Stromal cell of bone marrow (primary cell): ENCODE data around the gene DOC2A.
A peak's percentile ranks its signal among the peaks of the same experiment; 100 is the strongest.
"Not testable (repeated sequence)": the region's sequence is repeated elsewhere in the genome, so short reads cannot be mapped to it uniquely, and the experiment has no call there.

Experiments used
- DNase-seq: peaks from one replicate; pipeline ENCODE4 v3.0.0-alpha.2; 2012; ENCODE audit warnings: low read depth

Gene DOC2A

DNA sequence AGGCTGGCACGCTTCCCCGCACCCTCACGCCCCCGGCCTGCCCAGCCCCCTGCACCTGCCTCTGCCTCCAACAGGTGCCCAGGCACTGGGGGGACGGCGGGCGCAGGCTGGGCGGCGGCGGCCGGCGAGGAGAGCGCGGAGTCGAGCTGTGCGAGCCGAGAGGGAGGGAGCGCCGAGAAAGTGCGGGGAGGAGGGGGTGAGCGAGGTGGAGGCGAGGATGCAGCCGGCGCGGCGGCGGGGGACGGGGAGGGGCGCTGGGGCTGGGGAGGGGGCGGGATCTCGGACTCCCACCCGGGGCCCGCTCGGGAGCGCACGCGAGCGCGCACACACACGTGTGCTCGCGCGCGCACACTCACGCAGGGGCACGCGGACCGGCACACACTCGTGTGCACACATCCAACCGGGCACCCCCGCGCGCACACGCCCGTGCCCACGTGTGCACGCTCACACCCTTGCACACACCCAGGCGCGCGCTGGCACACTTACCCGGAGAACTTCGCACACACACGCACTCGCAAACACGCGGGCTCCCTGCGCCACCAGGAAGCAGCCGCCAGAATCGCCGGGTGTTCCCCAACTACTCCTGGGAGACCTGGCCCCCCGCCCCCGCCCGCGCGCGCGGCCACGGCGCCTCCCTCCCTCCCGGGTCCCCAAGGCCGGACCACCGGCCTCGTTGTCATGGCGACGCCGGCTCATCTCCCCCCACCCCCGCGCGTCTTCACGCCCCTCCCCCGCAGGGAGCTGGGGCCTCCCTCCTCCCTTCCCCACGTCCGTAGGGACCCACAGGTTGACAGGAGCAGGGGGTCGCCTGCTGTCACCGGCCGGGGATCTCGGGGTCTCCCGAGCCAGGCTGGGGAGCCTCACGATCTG, at the start of gene DOC2A:
TSS of gene DOC2A (minus strand) at position 184 of the 870 bp plus-strand sequence. CDS start 805 bp downstream, outside the sequence.
- DNase-seq = no peak

DNA sequence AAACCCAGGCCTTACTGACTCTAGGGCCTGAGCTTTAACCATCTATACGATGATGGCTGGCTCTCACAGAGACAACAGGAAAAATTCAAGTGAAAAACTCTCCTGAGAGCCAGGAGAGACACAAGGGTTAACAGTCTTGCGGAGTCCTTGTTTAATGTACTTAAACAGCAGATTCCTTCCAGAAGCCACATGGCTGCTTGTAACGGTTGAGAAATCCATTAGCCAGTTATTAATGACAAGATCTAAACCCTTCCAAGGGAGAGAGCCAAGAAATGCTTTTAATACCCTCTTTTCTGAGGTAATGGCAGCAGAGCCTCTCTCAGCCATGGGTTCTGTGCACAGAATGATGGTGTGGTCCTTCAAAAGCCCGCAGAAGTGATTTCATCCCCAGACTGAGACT, 49.5 kb upstream of the DOC2A start:
- no peak for DNase-seq

DNA sequence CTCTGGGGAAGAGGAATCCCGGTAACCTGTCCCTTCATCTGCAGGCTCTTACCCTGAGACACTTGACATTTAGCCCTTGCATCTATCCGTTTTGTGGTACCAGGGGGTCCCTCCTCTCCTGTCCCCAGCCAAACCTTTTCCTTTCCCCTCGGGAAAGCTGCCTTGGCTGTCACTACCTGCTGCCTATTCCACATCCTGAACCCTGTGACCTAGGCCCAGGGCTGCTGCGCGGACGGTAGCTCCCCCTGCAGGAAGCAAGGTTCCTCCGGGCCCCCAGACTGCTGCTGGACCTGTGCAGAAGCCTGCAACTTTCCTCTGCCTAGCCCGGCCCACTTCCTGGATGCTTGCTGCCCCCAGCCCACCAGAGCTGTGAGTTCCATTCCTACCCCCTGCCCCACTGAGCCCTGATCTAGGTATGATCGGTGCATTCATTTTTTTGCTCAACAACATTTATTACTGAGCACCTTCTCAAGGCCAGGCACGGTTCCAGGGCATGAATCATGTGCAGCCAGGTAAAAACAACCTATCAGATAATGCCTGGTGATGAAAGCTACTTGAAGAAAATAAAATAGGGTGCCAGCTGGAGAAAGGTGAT, 44.2 kb upstream of the DOC2A start:
- no peak for DNase-seq

DNA sequence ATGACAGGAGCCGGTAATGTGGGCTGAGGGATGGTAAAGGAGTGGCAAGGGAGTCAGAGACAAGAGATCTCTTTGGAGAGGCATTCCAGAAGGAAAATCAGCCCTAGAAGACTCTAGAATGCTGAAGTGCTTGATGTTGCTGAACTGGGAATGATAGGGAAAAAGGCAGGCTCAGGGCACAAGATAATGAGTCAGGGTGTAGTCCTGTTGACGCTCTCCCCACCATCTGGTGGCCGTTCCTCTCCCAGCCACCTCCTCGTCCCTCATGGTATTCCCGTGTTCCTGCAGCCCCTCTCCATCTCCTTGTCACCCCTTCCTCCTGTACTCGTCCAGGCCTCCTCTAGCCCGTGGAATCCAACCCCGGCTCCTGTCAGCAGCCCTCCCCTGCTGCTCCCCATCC, 43.6 kb upstream of the DOC2A start:
- no peak for DNase-seq

DNA sequence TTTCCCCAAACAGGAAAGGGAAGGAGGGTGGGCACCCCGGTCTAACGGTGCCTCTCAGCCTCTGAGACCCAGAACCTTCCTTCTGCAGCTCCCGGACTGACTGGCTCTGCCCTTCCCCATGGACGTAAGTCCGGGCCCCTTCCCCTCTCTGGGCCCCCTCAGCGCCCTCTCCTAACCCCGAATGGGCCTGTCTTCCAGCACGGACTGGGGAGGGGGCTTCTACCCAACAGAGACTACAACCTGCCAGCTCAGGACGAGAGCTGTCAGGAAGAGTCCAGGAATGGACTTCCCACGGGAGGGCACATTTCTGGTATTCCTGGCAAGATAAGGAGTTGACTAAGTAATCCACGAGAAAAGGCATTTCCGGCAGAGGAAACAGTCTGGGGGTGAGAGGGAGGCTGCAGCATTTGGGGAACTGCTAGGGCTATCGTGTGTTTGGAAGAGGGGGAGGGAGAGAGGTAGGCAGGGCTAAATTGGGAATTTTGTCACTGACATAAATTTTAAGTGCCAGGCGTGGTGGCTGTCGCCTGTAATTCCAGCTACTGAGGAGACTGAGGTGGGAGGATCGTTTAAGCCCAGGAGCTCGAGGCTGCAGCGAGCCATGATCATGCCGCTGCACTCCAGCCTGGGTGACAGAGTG, 42.7 kb upstream of the DOC2A start:
- DNase-seq = no peak

DNA sequence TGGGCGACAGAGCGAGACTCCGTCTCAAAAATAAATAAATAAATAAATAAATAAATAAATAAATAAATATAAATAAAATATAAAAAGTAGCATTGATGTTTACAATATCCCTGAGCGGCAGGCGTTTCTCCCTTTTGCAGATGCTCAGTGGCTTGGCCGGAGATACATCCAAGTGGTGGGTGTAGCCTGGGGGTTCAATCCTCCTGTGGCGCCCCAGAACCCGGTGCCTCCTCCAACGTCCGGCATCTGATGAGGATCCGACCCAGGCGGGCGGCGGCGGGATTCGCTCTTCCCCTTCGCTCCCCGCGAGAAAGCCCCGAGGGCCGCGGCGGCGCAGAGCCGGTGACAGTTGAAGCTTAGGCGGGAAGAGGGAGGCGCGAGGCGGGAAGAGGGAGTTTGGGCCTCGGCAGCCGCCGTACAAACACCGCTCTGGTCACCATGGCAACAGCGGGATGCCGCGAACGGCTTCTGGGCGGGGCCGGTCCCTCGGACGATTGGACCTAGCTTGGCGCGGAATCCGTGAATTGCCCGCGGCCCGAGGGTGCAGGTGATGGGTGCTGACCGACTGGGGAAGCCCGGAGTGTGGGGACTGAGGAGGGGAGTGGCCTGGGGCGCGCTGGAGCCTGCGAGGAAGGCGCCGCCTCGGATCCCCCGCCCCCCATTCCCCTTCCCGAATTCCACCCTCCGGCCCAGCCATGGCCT, 42.0 kb upstream of the DOC2A start:
- peak; percentile 79 for DNase-seq

DNA sequence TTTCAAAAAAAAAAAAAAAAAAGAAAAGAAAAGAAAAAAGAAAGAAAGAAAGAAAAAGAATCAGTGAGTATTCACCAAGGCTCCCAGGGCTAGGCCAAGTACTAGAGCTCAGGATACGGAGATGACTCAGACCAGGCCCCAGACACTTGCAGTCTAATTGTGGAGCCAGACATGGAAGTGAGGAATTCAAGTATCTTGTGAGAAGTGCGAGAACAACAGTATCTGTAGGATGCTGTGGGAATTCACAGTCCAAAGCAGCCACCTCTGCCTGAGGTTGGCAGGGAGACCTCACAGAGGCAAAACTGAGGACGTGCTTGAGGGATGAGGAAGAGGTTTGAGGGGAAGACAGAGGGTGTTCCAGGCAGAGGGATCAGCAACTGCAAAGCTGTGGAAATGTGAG, 40.7 kb upstream of the DOC2A start:
- DNase-seq = no peak

DNA sequence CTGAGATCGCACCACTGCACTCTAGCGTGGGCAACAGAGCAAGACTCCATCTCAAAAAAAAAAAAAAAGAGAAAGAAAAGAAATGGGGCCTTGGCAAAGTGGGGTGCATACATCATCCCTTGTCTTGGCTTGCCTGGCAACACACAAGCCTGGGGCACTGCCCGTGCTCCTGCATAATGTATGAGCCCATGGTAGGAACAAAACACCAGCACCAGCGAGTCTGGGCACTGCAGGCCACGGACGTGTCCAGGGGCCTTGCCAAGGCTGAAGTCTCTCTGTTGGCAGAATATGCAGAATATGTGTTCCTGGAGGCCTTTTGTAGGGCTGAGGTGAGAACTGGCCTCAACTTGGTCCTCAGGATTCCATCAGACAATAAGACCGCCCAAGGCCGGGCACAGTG, 39.0 kb upstream of the DOC2A start:
- no peak for DNase-seq

DNA sequence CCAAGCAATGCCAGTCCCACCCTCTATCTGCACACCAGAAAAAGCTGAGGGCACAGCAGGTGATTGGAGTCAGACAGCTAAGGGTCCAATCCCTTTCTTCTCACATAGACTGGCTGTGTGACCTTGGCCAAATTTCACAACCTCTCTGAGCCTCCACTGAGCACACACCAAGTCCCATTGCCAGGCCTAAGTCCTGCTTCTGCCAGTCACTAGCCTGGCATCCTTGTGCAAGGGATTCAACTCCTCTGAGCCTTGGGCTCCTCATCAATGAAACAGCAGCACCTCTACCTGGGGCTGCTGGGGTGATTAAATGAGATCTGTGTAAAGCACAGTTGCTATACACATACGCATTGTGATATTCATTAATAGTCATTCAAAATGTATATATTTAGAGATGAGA, 35.8 kb upstream of the DOC2A start:
- DNase-seq = no peak

DNA sequence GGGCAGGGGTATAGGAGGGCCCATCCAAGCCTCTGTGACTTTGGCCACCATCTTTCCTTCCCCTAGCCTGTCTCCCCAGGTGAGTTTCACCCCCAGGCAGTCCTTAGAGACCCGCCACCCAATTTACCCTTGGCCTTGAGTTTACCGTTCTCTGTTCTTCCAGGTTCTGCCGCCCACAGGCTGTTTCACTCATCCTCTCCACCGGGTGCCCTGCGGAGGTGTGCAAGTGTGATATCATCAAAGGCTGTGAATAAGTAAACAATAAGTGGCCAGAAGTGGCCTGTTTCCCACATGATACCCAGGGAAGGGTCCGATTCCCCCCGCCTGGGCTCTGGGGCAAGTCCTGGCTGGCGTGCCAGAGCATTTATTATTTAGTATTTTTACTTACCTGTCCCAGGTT, 35.4 kb upstream of the DOC2A start:
- no peak for DNase-seq

DNA sequence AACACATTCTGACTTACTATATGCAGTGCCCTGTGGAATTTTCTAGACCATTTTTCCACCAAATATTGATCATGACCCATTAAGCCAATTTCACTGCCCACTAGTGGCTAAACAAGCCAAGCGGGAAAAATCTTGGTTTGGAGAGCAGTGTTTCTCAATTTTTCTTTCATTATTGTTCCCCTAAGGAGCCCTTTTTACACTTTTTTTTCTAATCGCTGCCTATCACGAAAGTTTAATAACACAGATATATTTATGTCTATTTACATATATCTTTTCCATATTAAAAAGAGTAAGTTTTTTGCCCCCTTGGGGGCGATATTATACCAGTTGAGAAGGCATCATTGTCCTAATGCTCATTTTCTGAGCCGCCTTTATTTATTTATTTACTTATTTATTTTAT, 31.0 kb upstream of the DOC2A start:
- DNase-seq = no peak

DNA sequence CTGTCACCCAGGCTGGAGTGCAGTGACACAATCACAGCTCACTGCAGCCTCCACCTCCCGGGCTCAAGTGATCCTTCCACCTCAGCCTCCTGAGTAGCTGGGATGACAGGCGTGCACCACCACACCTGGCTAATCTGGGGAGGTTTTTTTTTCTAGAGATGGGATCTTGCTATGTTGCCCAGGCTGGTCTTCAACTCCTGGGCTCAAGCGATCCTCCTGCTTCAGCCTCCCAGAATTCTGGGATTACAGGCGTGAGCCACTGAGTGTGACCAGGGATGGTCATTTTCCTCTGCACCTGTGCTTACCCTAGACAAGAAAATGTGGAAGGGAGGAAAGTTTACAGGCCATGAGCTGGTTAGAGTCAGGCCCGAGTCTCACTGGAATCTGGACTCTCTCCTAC, 29.9 kb upstream of the DOC2A start:
- not testable (repeated sequence) for DNase-seq

DNA sequence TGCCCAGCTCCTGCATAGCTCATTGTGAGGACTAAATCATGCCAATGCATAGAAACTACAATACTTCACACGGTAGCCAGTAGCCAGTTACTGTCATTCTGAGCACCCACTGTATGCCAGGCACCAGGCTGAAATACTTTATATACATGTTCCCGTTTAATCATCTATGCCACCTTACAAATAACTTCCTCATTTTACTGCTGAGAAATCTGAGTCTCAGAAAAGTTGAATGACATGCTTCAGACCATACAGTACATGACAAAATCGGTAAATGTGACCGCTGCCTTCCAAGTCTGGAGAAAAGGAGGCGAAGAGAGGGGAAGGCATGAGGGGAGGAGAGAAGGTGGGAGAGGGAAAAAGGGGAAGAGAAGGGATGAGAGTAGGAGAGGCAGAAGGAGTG, 29.4 kb upstream of the DOC2A start:
- no peak for DNase-seq

DNA sequence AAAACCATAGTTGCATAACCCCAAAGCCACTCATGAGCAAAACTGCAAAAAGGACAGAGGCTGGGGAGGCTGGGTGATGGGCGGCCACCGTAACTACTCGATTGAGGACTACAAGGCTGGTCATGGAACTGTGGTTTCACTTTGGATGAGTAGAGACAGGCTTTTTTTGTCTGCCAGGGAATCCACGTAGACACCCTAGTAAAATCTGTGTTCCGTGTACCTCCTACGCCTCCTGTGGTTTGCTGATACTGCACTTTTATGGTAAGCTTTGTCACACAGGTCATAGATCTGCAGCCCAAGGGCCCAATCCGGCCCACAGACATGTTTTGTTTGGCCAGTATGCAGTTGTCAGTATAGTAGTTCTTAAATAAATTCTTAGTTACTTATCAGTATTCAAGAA, 22.4 kb upstream of the DOC2A start:
- no peak for DNase-seq

DNA sequence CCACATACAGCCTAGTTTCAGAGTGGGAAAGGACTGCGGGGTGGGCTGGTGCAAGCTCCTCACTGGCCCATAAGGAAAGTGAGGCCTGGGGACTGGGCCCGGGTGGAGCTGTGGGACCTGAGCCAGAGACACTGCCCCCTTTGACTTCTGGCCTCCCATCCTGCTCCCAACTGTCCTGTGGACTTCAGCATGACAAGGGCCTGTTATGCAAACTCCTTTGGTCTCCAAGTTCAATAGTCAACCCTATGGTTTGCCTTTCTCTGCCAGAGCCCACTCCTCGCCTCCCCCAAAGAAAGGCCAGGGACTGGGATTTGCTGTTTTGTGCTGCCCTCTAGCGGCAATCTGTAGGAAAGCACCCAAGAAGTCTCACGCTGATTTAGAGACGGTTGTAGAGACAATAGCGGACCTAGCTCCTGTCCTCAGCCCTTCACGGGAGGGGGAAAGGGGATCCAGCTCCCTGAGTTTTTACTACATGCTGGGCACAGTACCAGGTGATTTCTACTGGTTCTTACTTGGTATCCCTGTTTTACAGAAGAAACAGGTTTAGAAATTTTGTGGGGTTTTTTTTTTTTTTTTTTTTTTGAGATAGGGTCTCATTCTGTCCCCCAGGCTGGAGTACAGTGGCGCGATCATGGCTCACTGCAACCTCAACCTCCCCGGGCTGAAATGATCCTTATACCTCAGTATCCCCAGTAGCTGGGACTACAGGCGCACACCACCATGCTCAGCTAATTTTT, 21.4 kb upstream of the DOC2A start:
- no peak for DNase-seq

DNA sequence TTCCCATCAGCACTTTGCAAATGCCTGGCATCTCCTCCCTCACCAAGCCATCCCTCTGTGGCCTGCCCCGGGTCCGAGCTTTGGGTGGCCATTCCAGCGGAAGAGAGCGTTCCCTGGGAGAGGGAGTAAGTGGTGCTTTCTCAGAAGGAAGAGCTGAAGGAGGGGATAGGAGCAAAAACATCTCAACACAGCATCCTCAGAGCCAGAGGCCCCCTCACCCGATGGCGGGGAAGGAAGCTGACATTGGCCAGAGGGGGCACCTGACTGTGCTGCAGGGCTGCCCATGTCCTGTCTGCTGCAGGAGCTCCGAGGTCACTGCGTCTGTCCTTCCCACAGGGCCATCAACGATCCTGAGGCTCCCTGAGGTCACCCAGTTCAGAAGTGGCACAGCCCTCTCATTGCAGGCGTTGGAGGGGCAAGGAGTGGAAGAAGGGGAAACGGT, 20.7 kb upstream of the DOC2A start:
- DNase-seq = no peak

DNA sequence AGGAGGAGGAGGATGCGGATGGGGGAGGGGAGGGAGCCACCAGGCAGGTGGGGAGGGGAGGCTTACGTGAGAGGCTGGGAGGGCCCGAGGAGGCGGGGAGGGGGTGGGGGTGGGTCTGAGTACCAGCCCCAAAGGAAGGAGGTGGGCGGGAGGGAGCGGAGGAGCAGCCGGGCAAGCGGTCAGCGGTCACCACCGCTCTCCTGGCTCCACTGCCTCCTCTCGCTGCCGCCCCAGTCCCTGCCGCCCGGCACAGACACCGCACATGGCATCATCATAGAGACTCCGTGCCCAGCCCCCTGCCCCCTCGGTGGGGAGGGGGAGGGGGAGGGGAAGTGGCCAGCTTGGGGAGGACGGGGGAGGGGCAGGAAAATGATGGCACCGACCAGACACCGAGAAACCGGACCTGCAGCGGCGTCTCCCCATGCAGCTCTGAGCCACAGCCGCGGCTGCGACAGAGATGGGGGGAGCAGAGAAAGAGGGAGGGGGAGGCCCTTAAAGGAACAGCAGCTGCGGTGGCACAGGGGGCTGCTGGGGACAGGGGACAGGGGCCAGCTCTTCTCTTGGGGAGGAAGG, 20.1 kb upstream of the DOC2A start, which contains the start of gene TLCD3B:
TSS of gene TLCD3B (minus strand) at position 431 of the 573 bp plus-strand sequence. CDS start 744 bp downstream, outside the sequence.
- DNase-seq = no peak

DNA sequence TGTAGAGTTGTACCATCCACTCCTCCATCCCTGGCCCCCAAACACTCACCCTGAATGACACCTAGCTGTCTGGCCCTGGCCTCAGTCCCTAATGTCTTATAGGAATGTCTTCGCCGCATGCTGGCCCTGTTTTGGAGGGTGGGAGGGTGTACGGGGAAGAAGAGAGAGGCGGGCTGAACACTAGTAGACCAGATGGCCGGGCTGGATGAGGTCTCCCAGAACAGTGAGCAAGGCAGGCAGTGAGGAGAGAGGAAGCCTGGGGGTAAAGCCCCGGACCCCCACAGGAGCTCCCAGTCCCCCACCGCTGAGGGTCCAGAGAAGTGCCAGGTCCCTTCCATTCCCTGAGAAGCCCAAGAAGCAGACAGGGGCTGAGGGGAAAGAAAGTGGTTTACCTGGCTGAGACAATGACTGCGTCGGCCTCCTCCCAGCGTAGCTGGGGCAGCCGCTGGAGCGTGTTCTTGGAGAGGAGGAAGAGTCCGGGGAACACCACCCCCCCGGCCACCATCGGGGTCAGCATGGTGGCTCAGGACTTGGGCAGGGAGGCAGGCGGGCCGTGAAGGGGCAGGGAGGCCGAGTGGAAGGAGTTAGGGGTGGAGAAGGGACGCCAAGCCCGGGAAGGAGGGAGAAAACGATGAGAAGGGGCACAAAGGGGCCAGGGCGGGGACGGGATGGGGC, 19.3 kb upstream of the DOC2A start:
- DNase-seq = no peak

DNA sequence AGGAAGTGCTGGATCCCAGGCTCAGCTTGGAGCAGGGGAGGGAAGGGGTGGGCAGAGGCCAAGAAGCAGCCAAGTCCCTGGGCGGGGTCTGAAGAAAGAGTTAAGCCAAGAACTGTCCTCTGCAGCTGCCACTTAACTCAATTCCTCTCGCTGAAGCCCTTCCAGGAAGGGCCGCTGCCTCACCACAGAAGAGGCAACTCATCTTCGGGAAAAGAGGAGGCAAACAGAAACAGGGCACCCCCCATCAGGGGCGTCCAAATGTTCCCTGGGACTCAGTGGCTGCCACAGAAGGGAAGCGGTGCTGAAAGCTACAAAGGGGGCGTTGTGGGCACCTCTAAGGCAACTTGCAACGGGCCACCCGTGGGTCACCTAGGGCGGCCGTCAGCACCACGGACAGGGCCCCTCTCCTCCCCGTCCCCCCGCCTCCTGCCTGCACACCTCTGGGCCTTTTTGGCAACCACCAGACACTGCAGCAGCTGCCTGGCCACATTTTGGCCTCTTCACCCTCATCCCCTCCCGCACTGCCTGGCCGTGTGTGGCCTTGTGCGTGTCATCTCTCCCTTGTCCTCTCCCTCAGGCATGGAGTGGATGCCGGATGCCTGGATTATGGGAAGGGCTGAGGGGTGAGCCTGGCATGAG, 17.7 kb upstream of the DOC2A start:
- no peak for DNase-seq
